Measurements from ENCODE around the gene GIPC3.
"Not testable (repeated sequence)": the region's sequence is repeated elsewhere in the genome, so short reads cannot be mapped to it uniquely, and the experiment has no call there.

Gene GIPC3

GRCh38 chr19:3565139-3565538 lies 20.1 kb upstream of the GIPC3 start:
- Histone ChIP-seq H3K27me3 (ENCODE audit: control insufficient read depth in 1 of 2, insufficient read depth in 2 of 2, low read length in 2 of 2) (no peaks in the 10 kb centered on the region), H3K27ac (ENCODE audit: low read depth, low read length) (no peak overlapping the region), H3K9ac (ENCODE audit: low read depth in 1 of 2, low read length in 2 of 2) (no peak overlapping the region), H3K4me1 (ENCODE audit: control insufficient read depth in 1 of 2, insufficient read depth in 2 of 2, low read length in 2 of 2) (no peaks in the 10 kb centered on the region), H3K9me3 (ENCODE audit: control insufficient read depth in 1 of 2, low read length in 2 of 2) (no peaks in the 10 kb centered on the region), H3K4me3 (ENCODE audit: low read depth in 1 of 2, low read length in 2 of 2) (no peak overlapping the region), H3K36me3 (ENCODE audit: control insufficient read depth in 1 of 2, insufficient read depth in 2 of 2, low read length in 2 of 2) (no peaks in the 10 kb centered on the region)

DNA sequence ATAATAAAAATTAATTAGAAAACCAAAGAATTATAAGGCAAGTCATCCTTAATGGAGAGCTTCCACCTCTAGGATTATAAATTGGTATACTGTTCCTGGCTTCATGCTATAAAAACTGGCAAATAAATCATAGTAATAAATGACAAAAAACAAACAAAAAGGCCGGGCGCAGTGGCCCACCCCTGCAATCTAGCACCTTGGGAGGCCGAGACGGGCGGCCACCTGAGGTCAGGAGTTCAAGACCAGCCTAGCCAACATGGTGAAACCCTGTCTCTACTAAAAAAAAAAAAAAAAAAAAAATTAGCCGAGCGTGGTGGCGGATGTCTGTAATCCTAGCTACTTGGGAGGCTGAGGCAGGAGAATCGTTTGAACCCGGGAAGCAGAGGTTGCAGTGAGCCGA lies 15.2 kb upstream of the GIPC3 start:
- H3K36me3 ChIP-seq (ENCODE audit: control insufficient read depth in 1 of 2, insufficient read depth in 2 of 2, low read length in 2 of 2); H3K9me3 ChIP-seq (ENCODE audit: control insufficient read depth in 1 of 2, low read length in 2 of 2); H3K27me3 ChIP-seq (ENCODE audit: control insufficient read depth in 1 of 2, insufficient read depth in 2 of 2, low read length in 2 of 2); H3K4me3 ChIP-seq (ENCODE audit: low read depth in 1 of 2, low read length in 2 of 2); H3K27ac ChIP-seq (ENCODE audit: low read depth, low read length); H3K9ac ChIP-seq (ENCODE audit: low read depth in 1 of 2, low read length in 2 of 2): not testable (repeated sequence)
- peaks cover 8 to 15% of the 10 kb centered on the region in 2 donors for H3K4me1 ChIP-seq (ENCODE audit: control insufficient read depth in 1 of 2, insufficient read depth in 2 of 2, low read length in 2 of 2)

- peaks cover 0 to 5% of the 10 kb centered on the region in 2 donors for H3K36me3 ChIP-seq (ENCODE audit: control insufficient read depth in 1 of 2, insufficient read depth in 2 of 2, low read length in 2 of 2)
- no peak overlapping the region for H3K9ac ChIP-seq (ENCODE audit: low read depth in 1 of 2, low read length in 2 of 2)
- H3K9me3 ChIP-seq (ENCODE audit: control insufficient read depth in 1 of 2, low read length in 2 of 2): no peaks in the 10 kb centered on the region
- H3K27ac ChIP-seq (ENCODE audit: low read depth, low read length): no peak overlapping the region
- peaks cover 8 to 15% of the 10 kb centered on the region in 2 donors for H3K4me1 ChIP-seq (ENCODE audit: control insufficient read depth in 1 of 2, insufficient read depth in 2 of 2, low read length in 2 of 2)
- H3K4me3 ChIP-seq (ENCODE audit: low read depth in 1 of 2, low read length in 2 of 2): no peak overlapping the region
- no peaks in the 10 kb centered on the region for H3K27me3 ChIP-seq (ENCODE audit: control insufficient read depth in 1 of 2, insufficient read depth in 2 of 2, low read length in 2 of 2)
Observed at GRCh38 chr19:3570606-3571011, 14.7 kb upstream of the GIPC3 start.

DNA sequence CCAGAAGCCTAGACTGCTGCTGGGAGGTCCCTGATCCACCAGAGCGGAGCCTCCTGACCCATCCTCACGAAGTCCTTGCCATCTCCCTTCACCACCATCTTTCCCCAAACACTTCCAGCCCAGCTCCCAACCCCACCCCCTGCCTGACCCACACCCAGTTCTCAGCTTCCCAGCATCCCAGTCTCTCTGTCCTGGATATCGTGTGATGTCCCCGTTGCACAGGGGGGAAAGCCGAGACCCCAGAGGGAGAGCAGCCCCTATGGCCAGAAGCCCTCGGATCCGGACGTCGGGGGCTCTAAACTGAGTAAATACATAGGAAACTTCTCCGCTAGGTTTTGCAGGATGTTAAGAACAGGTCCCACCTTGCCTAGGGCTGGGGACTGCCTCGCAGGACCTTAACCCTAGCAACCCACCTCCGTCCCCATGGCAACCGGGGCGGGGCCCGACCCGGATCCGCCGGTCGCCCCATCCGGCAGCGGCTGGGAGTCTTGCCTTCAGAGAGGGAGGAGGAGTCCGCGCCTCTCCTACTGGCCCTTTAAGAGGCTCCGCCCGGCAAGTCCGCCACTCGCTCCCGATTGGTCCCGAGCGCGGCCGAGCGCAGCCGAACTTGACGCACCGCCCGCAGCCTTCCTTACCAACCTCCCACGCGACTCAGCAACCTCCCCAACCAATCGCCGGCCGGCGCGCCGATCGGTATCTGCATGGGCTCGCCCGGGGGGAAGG lies 13.0 kb upstream of the GIPC3 start:
- H3K9me3 ChIP-seq (ENCODE audit: control insufficient read depth in 1 of 2, low read length in 2 of 2): no peaks in the 10 kb centered on the region
- H3K4me3 ChIP-seq (ENCODE audit: low read depth in 1 of 2, low read length in 2 of 2): peak overlapping the region; percentile 66 to 70
- peaks cover 19 to 26% of the 10 kb centered on the region in 2 donors for H3K4me1 ChIP-seq (ENCODE audit: control insufficient read depth in 1 of 2, insufficient read depth in 2 of 2, low read length in 2 of 2)
- no peaks in the 10 kb centered on the region for H3K27me3 ChIP-seq (ENCODE audit: control insufficient read depth in 1 of 2, insufficient read depth in 2 of 2, low read length in 2 of 2)
- H3K36me3 ChIP-seq (ENCODE audit: control insufficient read depth in 1 of 2, insufficient read depth in 2 of 2, low read length in 2 of 2): peaks cover 0 to 10% of the 10 kb centered on the region in 2 donors
- peak overlapping the region; percentile 54 to 63 for H3K9ac ChIP-seq (ENCODE audit: low read depth in 1 of 2, low read length in 2 of 2)
- peak overlapping the region; percentile 32 for H3K27ac ChIP-seq (ENCODE audit: low read depth, low read length)

- Histone ChIP-seq H3K4me1 (ENCODE audit: control insufficient read depth in 1 of 2, insufficient read depth in 2 of 2, low read length in 2 of 2) (peaks cover 19 to 26% of the 10 kb centered on the region in 2 donors), H3K27ac (ENCODE audit: low read depth, low read length) (peak within 1 kb of the TSS; percentile 50), H3K36me3 (ENCODE audit: control insufficient read depth in 1 of 2, insufficient read depth in 2 of 2, low read length in 2 of 2) (peaks cover 0 to 10% of the 10 kb centered on the region in 2 donors), H3K9me3 (ENCODE audit: control insufficient read depth in 1 of 2, low read length in 2 of 2) (no peaks in the 10 kb centered on the region), H3K27me3 (ENCODE audit: control insufficient read depth in 1 of 2, insufficient read depth in 2 of 2, low read length in 2 of 2) (no peaks in the 10 kb centered on the region), H3K4me3 (ENCODE audit: low read depth in 1 of 2, low read length in 2 of 2) (peak within 1 kb of the TSS; percentile 74 to 78), H3K9ac (ENCODE audit: low read depth in 1 of 2, low read length in 2 of 2) (peak within 1 kb of the TSS; percentile 63 to 76)
Observed at GRCh38 chr19:3572855-3573161, 12.5 kb upstream of the GIPC3 start, which contains the start of gene HMG20B. TSS of gene HMG20B (plus strand) at chr19:3572944. CDS start at chr19:3573310, 366 bp downstream.

- H3K9ac ChIP-seq (ENCODE audit: low read depth in 1 of 2, low read length in 2 of 2): peak overlapping the region; percentile 63 to 76
- peaks cover 0 to 10% of the 10 kb centered on the region in 2 donors for H3K36me3 ChIP-seq (ENCODE audit: control insufficient read depth in 1 of 2, insufficient read depth in 2 of 2, low read length in 2 of 2)
- peaks cover 19 to 26% of the 10 kb centered on the region in 2 donors for H3K4me1 ChIP-seq (ENCODE audit: control insufficient read depth in 1 of 2, insufficient read depth in 2 of 2, low read length in 2 of 2)
- peak overlapping the region; percentile 74 to 78 for H3K4me3 ChIP-seq (ENCODE audit: low read depth in 1 of 2, low read length in 2 of 2)
- H3K27me3 ChIP-seq (ENCODE audit: control insufficient read depth in 1 of 2, insufficient read depth in 2 of 2, low read length in 2 of 2): no peaks in the 10 kb centered on the region
- H3K9me3 ChIP-seq (ENCODE audit: control insufficient read depth in 1 of 2, low read length in 2 of 2): no peaks in the 10 kb centered on the region
- peak overlapping the region; percentile 50 for H3K27ac ChIP-seq (ENCODE audit: low read depth, low read length)
Observed at GRCh38 chr19:3573162-3573857, 12.0 kb upstream of the GIPC3 start.

- Histone ChIP-seq H3K4me3 (ENCODE audit: low read depth in 1 of 2, low read length in 2 of 2) (peak overlapping the region; percentile 74 to 78), H3K9me3 (ENCODE audit: control insufficient read depth in 1 of 2, low read length in 2 of 2) (no peaks in the 10 kb centered on the region), H3K36me3 (ENCODE audit: control insufficient read depth in 1 of 2, insufficient read depth in 2 of 2, low read length in 2 of 2) (peaks cover 0 to 10% of the 10 kb centered on the region in 2 donors), H3K9ac (ENCODE audit: low read depth in 1 of 2, low read length in 2 of 2) (peak overlapping the region in 1 of 2 donors; percentile 63), H3K4me1 (ENCODE audit: control insufficient read depth in 1 of 2, insufficient read depth in 2 of 2, low read length in 2 of 2) (peaks cover 19 to 26% of the 10 kb centered on the region in 2 donors), H3K27ac (ENCODE audit: low read depth, low read length) (peak overlapping the region; percentile 3), H3K27me3 (ENCODE audit: control insufficient read depth in 1 of 2, insufficient read depth in 2 of 2, low read length in 2 of 2) (no peaks in the 10 kb centered on the region)
Observed at GRCh38 chr19:3573858-3574637, 11.2 kb upstream of the GIPC3 start.

DNA sequence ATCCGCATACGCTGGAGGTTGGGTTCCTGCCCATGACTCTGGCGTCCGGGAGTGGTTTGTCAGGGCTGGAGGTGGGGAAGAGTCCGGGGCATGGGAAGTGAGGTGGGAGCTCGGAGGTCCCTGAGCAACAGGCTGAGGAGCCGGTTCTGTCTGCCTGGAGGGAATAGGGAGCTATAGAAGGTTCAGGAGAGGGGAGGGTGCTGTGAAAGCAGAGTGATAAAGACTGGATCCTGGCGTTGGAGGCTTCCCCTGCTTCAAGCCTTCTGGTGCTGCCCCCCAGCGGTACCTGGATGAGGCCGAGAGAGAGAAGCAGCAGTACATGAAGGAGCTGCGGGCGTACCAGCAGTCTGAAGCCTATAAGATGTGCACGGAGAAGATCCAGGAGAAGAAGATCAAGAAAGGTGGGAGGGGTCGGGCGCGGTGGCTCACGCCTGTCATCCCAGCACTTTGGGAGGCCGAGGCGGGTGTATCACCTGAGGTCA lies 10.0 kb upstream of the GIPC3 start:
- Histone ChIP-seq H3K9ac (ENCODE audit: low read depth in 1 of 2, low read length in 2 of 2) (no peak overlapping the region), H3K36me3 (ENCODE audit: control insufficient read depth in 1 of 2, insufficient read depth in 2 of 2, low read length in 2 of 2) (peaks cover 0 to 10% of the 10 kb centered on the region in 2 donors), H3K9me3 (ENCODE audit: control insufficient read depth in 1 of 2, low read length in 2 of 2) (no peaks in the 10 kb centered on the region), H3K4me1 (ENCODE audit: control insufficient read depth in 1 of 2, insufficient read depth in 2 of 2, low read length in 2 of 2) (peaks cover 19 to 26% of the 10 kb centered on the region in 2 donors), H3K4me3 (ENCODE audit: low read depth in 1 of 2, low read length in 2 of 2) (no peak overlapping the region), H3K27ac (ENCODE audit: low read depth, low read length) (no peak overlapping the region), H3K27me3 (ENCODE audit: control insufficient read depth in 1 of 2, insufficient read depth in 2 of 2, low read length in 2 of 2) (no peaks in the 10 kb centered on the region)

DNA sequence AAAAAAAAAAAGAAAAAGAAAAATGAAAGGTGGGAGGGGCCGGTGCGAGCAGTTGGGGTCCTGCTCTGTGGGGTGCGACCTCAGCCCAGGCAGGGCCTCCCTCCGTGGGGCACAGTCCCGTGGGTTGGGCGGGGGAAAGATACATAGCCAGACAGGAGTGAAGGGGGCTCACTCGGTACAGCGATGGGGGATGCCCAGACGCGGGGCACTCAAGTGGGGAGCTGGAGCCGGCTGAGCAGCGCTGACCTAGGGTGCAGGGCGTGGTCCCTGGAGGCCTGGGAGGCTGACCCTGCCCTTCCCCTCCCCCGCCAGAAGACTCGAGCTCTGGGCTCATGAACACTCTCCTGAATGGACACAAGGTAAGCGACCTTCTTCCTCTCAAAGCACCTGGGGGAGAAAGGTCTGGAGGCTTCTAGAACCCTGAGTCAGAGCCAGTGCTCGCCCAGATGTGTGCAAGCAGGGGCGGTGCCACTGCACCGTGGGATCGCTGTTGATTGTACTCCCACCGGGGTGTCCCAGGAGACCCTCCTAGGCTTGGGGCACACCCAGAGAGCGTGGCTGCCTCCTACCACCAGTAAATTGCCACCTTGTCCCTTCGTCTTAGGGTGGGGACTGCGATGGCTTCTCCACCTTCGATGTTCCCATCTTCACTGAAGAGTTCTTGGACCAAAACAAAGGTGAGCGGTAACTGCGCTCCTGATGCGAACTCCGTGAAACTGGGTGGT lies 9.2 kb upstream of the GIPC3 start:
- Histone ChIP-seq H3K27me3 (ENCODE audit: control insufficient read depth in 1 of 2, insufficient read depth in 2 of 2, low read length in 2 of 2) (no peaks in the 10 kb centered on the region), H3K4me1 (ENCODE audit: control insufficient read depth in 1 of 2, insufficient read depth in 2 of 2, low read length in 2 of 2) (peaks cover 19 to 26% of the 10 kb centered on the region in 2 donors), H3K36me3 (ENCODE audit: control insufficient read depth in 1 of 2, insufficient read depth in 2 of 2, low read length in 2 of 2) (peaks cover 0 to 10% of the 10 kb centered on the region in 2 donors), H3K9ac (ENCODE audit: low read depth in 1 of 2, low read length in 2 of 2) (peak overlapping the region; percentile 25 to 51), H3K4me3 (ENCODE audit: low read depth in 1 of 2, low read length in 2 of 2) (peak overlapping the region; percentile 57 to 61), H3K9me3 (ENCODE audit: control insufficient read depth in 1 of 2, low read length in 2 of 2) (no peaks in the 10 kb centered on the region), H3K27ac (ENCODE audit: low read depth, low read length) (peak overlapping the region; percentile 25)

Data from duodenal mucosa (tissue), 2 donors.